GM12892 (cell line): ENCODE measurements around the gene CHRM2.

Source experiments
- POLR2A ChIP-seq: IDR thresholded peaks from 2 replicates; pipeline ENCODE4 v1.6.1; 2011; ENCODE audit warnings: low read depth, low read length, control low read depth
- POLR2AphosphoS5 ChIP-seq: IDR thresholded peaks from 2 replicates; pipeline ENCODE4 v1.6.1; 2011; ENCODE audit warnings: low read depth, low read length, control low read depth
- TAF1 ChIP-seq: IDR thresholded peaks from 2 replicates; pipeline ENCODE4 v1.6.1; 2011; ENCODE audit warnings: low read depth, mild to moderate bottlenecking, control low read depth, low read length, borderline replicate concordance

- TF ChIP-seq POLR2A (no peak), POLR2AphosphoS5 (no peak), TAF1 (no peak)
Measured at GRCh38 chr7:136878878-136879277, 10.4 kb downstream of the CHRM2 start.
